Sigmoid colon (tissue), 7 donors: ENCODE data around the gene NADSYN1. TPM values are rescaled to one million over a fixed set of nuclear protein-coding genes. Genes with fewer than 3 reads are reported as not detected.

Experiments used
- DNase-seq: peaks from one replicate; pipeline ENCODE4 v3.0.0-alpha.2; 2019
- H3K27ac ChIP-seq, 4 donors: fragments of 200-600 bp; sonication (generic); one replicate each; pipeline ENCODE4 v1.5.1; 2016 to 2019; ENCODE audit warnings: mild to moderate bottlenecking in 1 of 4
- H3K27me3 ChIP-seq, 3 donors: fragments of 200-600 bp; sonication (generic); one replicate each; pipeline ENCODE4 v1.5.1; 2019; ENCODE audit warnings: mild to moderate bottlenecking in 1 of 3
- H3K36me3 ChIP-seq, 4 donors: fragments of 200-600 bp; sonication (generic); one replicate each; pipeline ENCODE4 v1.5.1; 2016 to 2019
- H3K4me1 ChIP-seq, 4 donors: fragments of 200-600 bp; sonication (generic); one replicate each; pipeline ENCODE4 v1.5.1; 2017 to 2019
- H3K4me3 ChIP-seq, 4 donors: fragments of 200-600 bp; sonication (generic); one replicate each; pipeline ENCODE4 v1.5.1; 2017 to 2019; ENCODE audit warnings: mild to moderate bottlenecking in 2 of 4, moderate library complexity in 1 of 4
- H3K9me3 ChIP-seq, 4 donors: fragments of 200-600 bp in 3 of 4; sonication (generic) in 3 of 4; one replicate each; pipeline versions ENCODE4 v1.5.1 to v1.6.1; 2013 to 2019
- EP300 ChIP-seq, 4 donors: sonication (generic); formaldehyde crosslinking; IDR thresholded peaks; one replicate each; pipeline ENCODE4 v1.6.1; 2017; ENCODE audit warnings: antibody characterized with exemption in 4 of 4
- POLR2A ChIP-seq, 2 donors: fragments of 450-650 bp; IDR thresholded peaks; one replicate each; pipeline ENCODE4 v1.6.1; 2016; ENCODE audit warnings: antibody characterized with exemption in 2 of 2, mild to moderate bottlenecking in 2 of 2, moderate library complexity in 2 of 2
- POLR2AphosphoS5 ChIP-seq, 4 donors: sonication (generic); formaldehyde crosslinking; IDR thresholded peaks; one replicate each; pipeline ENCODE4 v1.6.1; 2017; ENCODE audit warnings: antibody characterized with exemption in 4 of 4
- WGBS, 2 donors: extraction: QIAGEN DNeasy Blood & Tissue Kit; methylation state at CpG; one replicate each; pipeline ENCODE4 v1.1.7; 2013; 5-methylcytosine and 5-hydroxymethylcytosine counted together
- intact Hi-C: fragments of 100-400 bp; cut with DNase I; formaldehyde crosslinking; loops from one replicate; pipeline ENCODE4 v1.15.1; 2023
- polyA plus RNA-seq, 3 donors: library from polyadenylated mRNA; stranded (reverse); fragments of 200-250 nt; gene quantifications; one replicate each; pipeline ENCODE4 v1.2.3, GENCODE V29; 2013
- total RNA-seq, 4 donors: library from RNA; depleted of rRNA; stranded (reverse); fragments of >200 nt; gene quantifications; one replicate each; pipeline ENCODE4 v1.1.0, GENCODE V29; 2016
- TF ChIP-seq, protein P1 (sequence below), 4 experiments: fragments of 450-650 bp in 3 of 4; fragments of 200-600 bp in 1 of 4; IDR thresholded peaks; one replicate each; pipeline ENCODE4 v1.5.1; 2016 to 2019; ENCODE audit warnings: antibody characterized with exemption in 4 of 4, mild to moderate bottlenecking in 3 of 4, moderate library complexity in 2 of 4
- donor health status: healthy with polysubstance abuse.
- donor health status: Bipolar disorder and iron deficiency.
- donor health status: healthy.

NADSYN1 gene
- total and polyA plus RNA-seq, 7 donors: 24.6 to 136 (median 42.5) TPM

DNA sequence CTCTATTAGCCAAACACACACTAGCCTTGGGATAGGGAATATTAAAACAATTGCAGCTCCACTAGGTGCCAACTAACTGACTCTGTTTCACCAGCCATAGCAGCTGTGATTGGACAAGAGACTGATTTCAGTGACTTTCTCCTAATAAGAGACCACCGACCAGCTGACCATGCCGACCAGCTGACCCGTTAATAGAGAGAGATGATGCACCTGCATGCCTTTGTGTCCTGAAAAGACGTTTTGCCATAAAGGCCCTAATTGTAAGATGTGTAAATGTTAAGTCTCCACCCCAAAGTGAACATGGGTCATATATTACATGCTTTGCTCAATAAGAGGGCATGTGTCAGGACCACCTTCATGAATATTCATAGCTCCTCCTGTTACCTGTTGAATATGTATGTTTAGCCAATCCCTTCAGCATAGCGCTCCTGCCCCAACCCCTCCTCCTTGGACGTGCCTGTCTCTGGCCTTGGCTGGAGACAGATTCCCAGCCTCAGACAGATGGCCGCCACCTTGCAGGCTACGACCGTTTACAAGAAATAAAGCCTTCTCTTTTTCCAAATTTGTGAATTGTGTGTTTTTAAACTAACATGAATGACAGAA, 1.3 kb upstream of the NADSYN1 start:
- Histone ChIP-seq H3K9me3 (no peaks in the 10 kb centered on the region), H3K4me1 (peaks cover 0 to 49% (median 39%) of the 10 kb centered on the region in 4 donors), H3K27ac (peak overlapping the region; percentile 76 to 85 (median 80)), H3K4me3 (peak overlapping the region in 1 of 4 donors; percentile 73), H3K36me3 (peaks cover 0 to 18% (median 9%) of the 10 kb centered on the region in 4 donors), H3K27me3 (no peaks in the 10 kb centered on the region)
- TF ChIP-seq POLR2AphosphoS5 (IDR thresholded peaks at IDR 0.05) (no peak), POLR2A (IDR thresholded peaks at IDR 0.05) (no peak), EP300 (IDR thresholded peaks at IDR 0.05) (no peak)
- TF ChIP-seq, protein P1, sequence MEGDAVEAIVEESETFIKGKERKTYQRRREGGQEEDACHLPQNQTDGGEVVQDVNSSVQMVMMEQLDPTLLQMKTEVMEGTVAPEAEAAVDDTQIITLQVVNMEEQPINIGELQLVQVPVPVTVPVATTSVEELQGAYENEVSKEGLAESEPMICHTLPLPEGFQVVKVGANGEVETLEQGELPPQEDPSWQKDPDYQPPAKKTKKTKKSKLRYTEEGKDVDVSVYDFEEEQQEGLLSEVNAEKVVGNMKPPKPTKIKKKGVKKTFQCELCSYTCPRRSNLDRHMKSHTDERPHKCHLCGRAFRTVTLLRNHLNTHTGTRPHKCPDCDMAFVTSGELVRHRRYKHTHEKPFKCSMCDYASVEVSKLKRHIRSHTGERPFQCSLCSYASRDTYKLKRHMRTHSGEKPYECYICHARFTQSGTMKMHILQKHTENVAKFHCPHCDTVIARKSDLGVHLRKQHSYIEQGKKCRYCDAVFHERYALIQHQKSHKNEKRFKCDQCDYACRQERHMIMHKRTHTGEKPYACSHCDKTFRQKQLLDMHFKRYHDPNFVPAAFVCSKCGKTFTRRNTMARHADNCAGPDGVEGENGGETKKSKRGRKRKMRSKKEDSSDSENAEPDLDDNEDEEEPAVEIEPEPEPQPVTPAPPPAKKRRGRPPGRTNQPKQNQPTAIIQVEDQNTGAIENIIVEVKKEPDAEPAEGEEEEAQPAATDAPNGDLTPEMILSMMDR (IDR thresholded peaks at IDR 0.05): no peak
- intact Hi-C loops: loop anchor here (5.0 kb wide), 1 partner anchor 336 kb away; no protein-coding TSS in a partner anchor
- peak; percentile 56 for DNase-seq
- WGBS, 2 donors: 32 to 54% methylated on average over 9 of the region's 9 CpGs

DNA sequence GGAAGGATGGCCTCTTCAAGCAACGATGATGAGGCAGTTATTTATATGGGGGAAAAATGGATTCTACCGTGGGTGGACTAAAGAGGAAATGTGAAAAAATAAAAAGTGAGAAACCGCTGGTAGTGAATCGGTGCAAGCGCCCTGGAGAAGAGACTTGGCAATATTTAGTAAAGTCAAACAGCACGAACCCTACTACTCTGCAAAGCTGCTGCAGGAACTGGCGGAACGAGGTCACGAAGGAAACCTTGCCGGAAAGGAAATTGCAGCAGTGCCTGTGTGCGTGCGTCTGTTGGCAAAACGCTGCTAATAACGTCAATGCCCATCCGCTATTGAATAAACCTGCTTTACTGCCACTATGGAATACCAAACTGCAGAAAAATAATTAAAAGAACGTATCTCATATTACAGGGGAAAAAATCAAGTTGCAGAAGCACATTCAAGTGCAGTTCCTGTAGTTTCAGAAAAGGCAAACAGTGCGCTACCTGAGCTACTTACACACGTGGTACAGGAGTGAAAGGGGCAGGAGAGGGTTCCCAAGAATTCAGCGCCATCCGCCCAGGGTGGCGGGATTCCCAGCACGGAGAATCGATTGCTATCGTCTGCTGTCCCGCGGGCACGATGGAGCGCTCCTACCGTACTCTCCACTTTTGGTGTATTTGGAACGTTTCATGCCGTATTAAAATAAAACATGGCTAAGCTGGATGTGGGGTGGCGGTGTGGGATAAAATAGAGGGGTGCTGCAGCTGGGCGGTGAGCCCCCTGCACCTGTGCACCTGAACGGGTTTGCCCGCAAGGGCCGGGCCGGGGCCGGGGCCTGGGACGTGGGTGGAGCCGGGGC, 585 bp upstream of the NADSYN1 start:
- TF ChIP-seq, protein P1 (IDR thresholded peaks at IDR 0.05): no peak
- TF ChIP-seq POLR2AphosphoS5 (IDR thresholded peaks at IDR 0.05) (peak in 2 of 4 donors; percentile 32 to 39), POLR2A (IDR thresholded peaks at IDR 0.05) (no peak), EP300 (IDR thresholded peaks at IDR 0.05) (peak in 1 of 4 donors; percentile 15)
- intact Hi-C loops: loop anchor here (5.0 kb wide), 1 partner anchor 335 kb away; no protein-coding TSS in a partner anchor
- Histone ChIP-seq H3K27ac (peak overlapping the region; percentile 76 to 85 (median 80)), H3K27me3 (no peaks in the 10 kb centered on the region), H3K36me3 (peaks cover 0 to 25% (median 11%) of the 10 kb centered on the region in 4 donors), H3K9me3 (no peaks in the 10 kb centered on the region), H3K4me3 (peak overlapping the region; percentile 73 to 85 (median 80)), H3K4me1 (peaks cover 0 to 47% (median 37%) of the 10 kb centered on the region in 4 donors)
- peak; percentile 77 for DNase-seq
- 1 to 2% methylated on average over 40 of the region's 40 CpGs for WGBS, 2 donors

DNA sequence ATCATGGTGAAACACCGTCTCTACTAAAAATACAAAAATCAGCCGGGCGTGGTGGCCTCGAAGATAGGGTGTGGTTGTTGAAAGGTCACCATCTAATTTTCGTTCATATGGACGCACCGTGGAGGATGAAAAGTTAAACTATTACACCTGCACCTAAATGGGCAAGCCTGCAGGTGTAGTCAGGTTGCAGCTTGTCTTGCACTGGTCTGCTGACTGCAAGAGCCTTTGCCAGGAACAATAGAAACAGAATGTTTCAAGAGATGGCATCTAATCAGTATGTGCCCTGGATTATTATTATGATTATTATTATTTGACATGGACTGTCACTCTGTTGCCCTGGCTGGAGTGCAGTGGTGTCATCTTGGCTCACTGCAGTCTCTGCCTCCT, 908 bp downstream of the NADSYN1 start:
- H3K36me3 ChIP-seq: peaks cover 9 to 40% (median 23%) of the 10 kb centered on the region in 4 donors
- peaks cover 0 to 34% (median 24%) of the 10 kb centered on the region in 4 donors for H3K4me1 ChIP-seq
- intact Hi-C loops: loop anchor here (5.0 kb wide), 1 partner anchor 333 kb away; no protein-coding TSS in a partner anchor
- DNase-seq: no peak
- peak overlapping the region; percentile 73 to 85 (median 80) for H3K4me3 ChIP-seq
- peak overlapping the region in 2 of 4 donors; percentile 77 to 85 for H3K27ac ChIP-seq
- TF ChIP-seq POLR2A (IDR thresholded peaks at IDR 0.05) (no peak), EP300 (IDR thresholded peaks at IDR 0.05) (no peak), POLR2AphosphoS5 (IDR thresholded peaks at IDR 0.05) (no peak)
- TF ChIP-seq, protein P1 (IDR thresholded peaks at IDR 0.05): no peak
- no peaks in the 10 kb centered on the region for H3K9me3 ChIP-seq
- WGBS, 2 donors: 3 to 49% methylated on average over 7 of the region's 7 CpGs
- no peaks in the 10 kb centered on the region for H3K27me3 ChIP-seq

DNA sequence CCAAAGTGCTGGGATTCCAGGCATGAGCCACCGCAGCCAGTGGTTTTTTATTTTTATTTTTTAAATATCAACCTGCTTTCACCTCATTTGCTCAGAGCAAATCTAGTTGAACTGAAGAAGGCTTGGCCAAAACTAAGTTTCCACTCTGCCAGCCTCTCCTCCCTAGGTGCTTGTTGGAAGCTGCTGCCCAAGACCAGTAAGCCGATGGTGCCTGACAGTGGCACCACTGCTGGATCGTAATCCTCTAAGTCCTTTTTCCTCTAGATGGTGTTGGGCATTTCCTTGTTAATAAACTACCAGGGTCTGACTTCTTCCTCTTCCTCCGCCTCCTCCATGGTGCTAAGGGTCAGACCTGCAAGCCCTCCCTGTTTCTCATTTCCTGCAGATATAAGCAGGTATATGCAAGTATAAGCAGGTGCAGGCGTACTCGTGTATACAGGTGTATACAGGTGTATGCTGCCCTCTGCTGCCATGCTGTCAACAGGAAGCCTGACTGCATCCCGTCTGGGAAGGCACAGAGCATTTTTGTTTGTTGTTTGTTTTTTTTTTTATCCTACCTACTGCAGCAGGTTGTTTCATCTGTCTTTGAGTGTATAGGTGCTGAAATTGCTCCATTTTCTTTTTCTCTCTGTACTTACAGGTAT, 1.6 kb downstream of the NADSYN1 start:
- 19 to 51% methylated on average over 7 of the region's 7 CpGs for WGBS, 2 donors
- H3K4me3 ChIP-seq: no peak overlapping the region
- H3K36me3 ChIP-seq: peaks cover 9 to 47% (median 29%) of the 10 kb centered on the region in 4 donors
- H3K27me3 ChIP-seq: no peaks in the 10 kb centered on the region
- H3K9me3 ChIP-seq: no peaks in the 10 kb centered on the region
- peak; percentile 46 for DNase-seq
- peaks cover 0 to 27% (median 17%) of the 10 kb centered on the region in 4 donors for H3K4me1 ChIP-seq
- no peak overlapping the region for H3K27ac ChIP-seq
- TF ChIP-seq, protein P1 (IDR thresholded peaks at IDR 0.05): no peak
- no peak for TF ChIP-seq POLR2A (IDR thresholded peaks at IDR 0.05)
- TF ChIP-seq EP300 (IDR thresholded peaks at IDR 0.05): no peak
- TF ChIP-seq POLR2AphosphoS5 (IDR thresholded peaks at IDR 0.05): no peak
- intact Hi-C loops: loop anchor here (5.0 kb wide), 1 partner anchor 333 kb away; no protein-coding TSS in a partner anchor
